H9 (cell line): ENCODE results near the gene RPS6KA4. TPM values are rescaled to one million over a fixed set of nuclear protein-coding genes. Genes with fewer than 3 reads are reported as not detected.
A peak's percentile ranks its signal among the peaks of the same experiment; 100 is the strongest.

ENCODE experiments used
- DNase-seq: peaks from one replicate; pipeline ENCODE4 v3.0.0-alpha.2; 2017
- H2AFZ ChIP-seq: one replicate; pipeline ENCODE4 v1.6.1; 2013; ENCODE audit warnings: mild to moderate bottlenecking, low read length, control low read depth, moderate library complexity
- H2AK5ac ChIP-seq: 2 replicates; pipeline ENCODE4 v1.6.1; 2013; ENCODE audit warnings: low read length, control low read depth, mixed read lengths; ENCODE audit not compliant: insufficient read length
- H2BK120ac ChIP-seq: one replicate; pipeline ENCODE4 v1.6.1; 2013; ENCODE audit warnings: low read depth, mild to moderate bottlenecking, low read length, control low read depth, inconsistent platforms; ENCODE audit not compliant: poor library complexity, severe bottlenecking
- H2BK12ac ChIP-seq: 2 replicates; pipeline ENCODE4 v1.6.1; 2013; ENCODE audit warnings: low read length, control low read depth, mixed read lengths, low read depth; ENCODE audit not compliant: insufficient read length
- H2BK15ac ChIP-seq: 2 replicates; pipeline ENCODE4 v1.6.1; 2013; ENCODE audit warnings: low read depth, low read length, control low read depth
- H2BK20ac ChIP-seq: one replicate; pipeline ENCODE4 v1.6.1; 2013; ENCODE audit warnings: low read depth, mild to moderate bottlenecking, low read length, control low read depth, inconsistent platforms; ENCODE audit not compliant: poor library complexity, severe bottlenecking
- H2BK5ac ChIP-seq: 2 replicates; pipeline ENCODE4 v1.6.1; 2013; ENCODE audit warnings: low read length, control low read depth, mixed read lengths; ENCODE audit not compliant: insufficient read length
- H3K14ac ChIP-seq: 2 replicates; pipeline ENCODE4 v1.6.1; 2013; ENCODE audit warnings: low read length, control low read depth; ENCODE audit not compliant: insufficient read depth
- H3K18ac ChIP-seq: 2 replicates; pipeline ENCODE4 v1.6.1; 2013; ENCODE audit warnings: low read depth, mild to moderate bottlenecking, mixed read lengths, low read length, control low read depth; ENCODE audit not compliant: insufficient read length
- H3K23ac ChIP-seq: 2 replicates; pipeline ENCODE4 v1.6.1; 2013; ENCODE audit warnings: low read length, control low read depth, mixed read lengths, low read depth; ENCODE audit not compliant: insufficient read length
- H3K23me2 ChIP-seq: 2 replicates; pipeline ENCODE4 v1.6.1; 2013; ENCODE audit warnings: low read depth, mild to moderate bottlenecking, mixed read lengths, low read length, control low read depth; ENCODE audit not compliant: insufficient read length, poor library complexity, severe bottlenecking
- H3K27ac ChIP-seq: 2 replicates; pipeline ENCODE4 v1.5.1; 2013; ENCODE audit warnings: low read length, control low read depth, mixed read lengths, low read depth; ENCODE audit not compliant: insufficient read length
- H3K27me3 ChIP-seq: 2 replicates; pipeline ENCODE4 v1.6.1; 2013; ENCODE audit warnings: low read length, control low read depth, inconsistent platforms; ENCODE audit not compliant: insufficient read depth
- H3K4ac ChIP-seq: 2 replicates; pipeline ENCODE4 v1.6.1; 2013; ENCODE audit warnings: low read depth, mild to moderate bottlenecking, control low read depth, inconsistent platforms, low read length, moderate library complexity
- H3K4me1 ChIP-seq: 2 replicates; pipeline ENCODE4 v1.6.1; 2013; ENCODE audit warnings: low read length, control low read depth, inconsistent platforms; ENCODE audit not compliant: insufficient read depth
- H3K4me2 ChIP-seq: 2 replicates; pipeline ENCODE4 v1.6.1; 2013; ENCODE audit warnings: low read length, control low read depth, mixed read lengths; ENCODE audit not compliant: insufficient read length, insufficient read depth
- H3K56ac ChIP-seq: 2 replicates; pipeline ENCODE4 v1.6.1; 2013; ENCODE audit warnings: low read depth, mild to moderate bottlenecking, mixed read lengths, low read length, control low read depth; ENCODE audit not compliant: insufficient read length
- H3K79me1 ChIP-seq: 2 replicates; pipeline ENCODE4 v1.6.1; 2013; ENCODE audit warnings: low read depth, mild to moderate bottlenecking, moderate library complexity, low read length, control low read depth, inconsistent platforms; ENCODE audit not compliant: insufficient read depth, poor library complexity, severe bottlenecking
- H3K79me2 ChIP-seq: 2 replicates; pipeline ENCODE4 v1.6.1; 2013; ENCODE audit warnings: low read length, control low read depth, inconsistent platforms; ENCODE audit not compliant: insufficient read depth
- H3K9ac ChIP-seq: 2 replicates; pipeline ENCODE4 v1.6.1; 2013; ENCODE audit warnings: low read length, control low read depth, mixed read lengths; ENCODE audit not compliant: insufficient read length; ENCODE audit errors: extremely low read depth
- H3K9me3 ChIP-seq: one replicate; pipeline ENCODE4 v1.6.1; 2013; ENCODE audit warnings: low read depth, low read length, inconsistent platforms; ENCODE audit not compliant: control insufficient read depth
- H3T11ph ChIP-seq: one replicate; pipeline ENCODE4 v1.6.1; 2013; ENCODE audit warnings: mild to moderate bottlenecking, low read length, control low read depth, inconsistent platforms
- H4K20me1 ChIP-seq: one replicate; pipeline ENCODE4 v1.6.1; 2013; ENCODE audit not compliant: control insufficient read depth, insufficient read length, insufficient read depth
- H4K5ac ChIP-seq: 2 replicates; pipeline ENCODE4 v1.6.1; 2013; ENCODE audit warnings: low read depth, mild to moderate bottlenecking, mixed read lengths, low read length, control low read depth; ENCODE audit not compliant: insufficient read length
- H4K8ac ChIP-seq: replicated peaks from 2 replicates; pipeline ENCODE4 v1.6.1; 2013; ENCODE audit warnings: low read length, control low read depth, mixed read lengths, low read depth; ENCODE audit not compliant: insufficient read length
- H4K91ac ChIP-seq: 2 replicates; pipeline ENCODE4 v1.6.1; 2013; ENCODE audit warnings: low read depth, mild to moderate bottlenecking, moderate library complexity, mixed read lengths, low read length, control low read depth; ENCODE audit not compliant: insufficient read length
- H3K27ac Mint-ChIP-seq, 3 experiments: 2 replicates in 2 of 3; 3 replicates in 1 of 3; pipeline ENCODE4 v1.8.0; 2020 to 2021; ENCODE audit warnings: mixed read lengths in 3 of 3, mild to moderate bottlenecking in 1 of 3, moderate library complexity in 1 of 3
- H3K27me3 Mint-ChIP-seq: 2 replicates; pipeline ENCODE4 v1.8.0; 2021; ENCODE audit warnings: low read depth, mild to moderate bottlenecking, moderate library complexity, mixed read lengths
- H3K36me3 Mint-ChIP-seq, 3 experiments: 2 replicates in 2 of 3; 3 replicates in 1 of 3; pipeline ENCODE4 v1.8.0; 2020 to 2021; ENCODE audit warnings: low read depth in 3 of 3, mixed read lengths in 3 of 3; ENCODE audit not compliant: insufficient read depth in 1 of 3
- H3K4me1 Mint-ChIP-seq, 2 experiments: 2 replicates each; pipeline ENCODE4 v1.8.0; 2020; ENCODE audit warnings: mixed read lengths in 2 of 2
- H3K4me3 Mint-ChIP-seq, 2 experiments: 2 replicates in 1 of 2; 3 replicates in 1 of 2; pipeline ENCODE4 v1.8.0; 2020 to 2021; ENCODE audit warnings: mild to moderate bottlenecking in 2 of 2, mixed read lengths in 2 of 2, moderate library complexity in 1 of 2
- H3K9me3 Mint-ChIP-seq, 2 experiments: 2 replicates in 1 of 2; 3 replicates in 1 of 2; pipeline ENCODE4 v1.8.0; 2020; ENCODE audit warnings: mild to moderate bottlenecking in 2 of 2, mixed read lengths in 2 of 2, moderate library complexity in 1 of 2
- CTCF ChIP-seq: fragments of 200-600 bp; sonication (generic); conservative IDR thresholded peaks from 3 replicates; pipeline ENCODE4 v1.8.0; 2021; ENCODE audit warnings: antibody characterized with exemption, mild to moderate bottlenecking
- WGBS: extraction: QIAGEN DNeasy Blood & Tissue Kit; methylation state at CpG from one replicate; pipeline ENCODE4 v1.1.7; 2013; ENCODE audit warnings: missing lambda C conversion rate, low lambda C conversion rate, mixed read lengths; ENCODE audit not compliant: insufficient read length; ENCODE audit errors: extremely low coverage; 5-methylcytosine and 5-hydroxymethylcytosine counted together
- total RNA-seq: library from RNA; stranded (reverse); gene quantifications from 2 replicates; pipeline ENCODE4 v1.2.1, GENCODE V29; 2021

Gene RPS6KA4
- total RNA-seq, 1 experiment from 2014 or later, result 10.8 TPM

DNA sequence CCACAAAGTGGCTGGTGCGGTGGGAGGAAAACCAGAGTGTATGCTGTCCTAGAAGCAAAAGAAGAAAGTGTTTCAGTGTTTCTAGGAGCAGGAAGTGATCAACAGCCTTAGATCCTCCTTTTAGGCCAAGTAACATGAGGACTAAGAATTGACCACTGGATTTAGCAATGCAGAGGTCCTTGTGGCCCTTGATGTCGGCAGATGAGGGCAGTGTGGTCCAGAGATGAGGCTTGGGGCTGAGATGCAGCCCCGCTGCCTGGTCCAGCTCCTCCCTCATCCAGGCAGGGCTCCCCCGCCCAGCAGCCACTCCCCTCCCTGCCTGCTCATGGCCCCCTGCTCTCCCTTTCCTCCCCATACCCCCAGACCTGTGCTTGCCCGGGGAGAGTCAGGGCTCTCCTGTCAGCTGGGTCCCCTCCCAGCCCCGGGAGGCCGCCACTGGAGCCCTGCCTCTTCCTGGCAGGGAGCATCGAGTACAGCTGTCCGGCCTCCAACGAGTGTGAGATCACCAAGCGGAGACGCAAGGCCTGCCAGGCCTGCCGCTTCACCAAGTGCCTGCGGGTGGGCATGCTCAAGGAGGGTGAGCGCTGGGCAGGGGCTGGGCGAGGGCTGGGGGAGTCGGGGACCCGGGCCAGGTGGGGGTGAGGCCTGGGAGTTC is 45.3 kb upstream of the RPS6KA4 start:
- peak overlapping the region in 1 of 3 experiments; percentile 24; a peak in 2 of 7 replicates for H3K27ac Mint-ChIP-seq

More for the DNA sequence above, 45.3 kb upstream of the RPS6KA4 start:
- no peak overlapping the region for H2BK12ac ChIP-seq
- no peak for TF ChIP-seq CTCF
- Mint-ChIP-seq H3K36me3 (peaks cover 18 to 41% (median 20%) of the 10 kb centered on the region in 3 experiments; a peak in 6 of 7 replicates), H3K27me3 (no peaks in the 10 kb centered on the region), H3K4me3 (no peak overlapping the region), H3K9me3 (no peaks in the 10 kb centered on the region), H3K4me1 (peaks cover 7 to 8% of the 10 kb centered on the region in 2 experiments)
- H2BK20ac ChIP-seq, result no peak overlapping the region
- no peaks in the 10 kb centered on the region for H3K79me1 ChIP-seq
- H3K9ac ChIP-seq, result no peak overlapping the region
- no peaks in the 10 kb centered on the region for H3K27me3 ChIP-seq
- H3K18ac ChIP-seq, result no peak overlapping the region
- H4K5ac ChIP-seq, result no peak overlapping the region
- no peak overlapping the region for H3K27ac ChIP-seq
- no peak overlapping the region for H3K14ac ChIP-seq
- H2BK5ac ChIP-seq, result no peak overlapping the region
- no peak overlapping the region for H2AFZ ChIP-seq
- no peaks in the 10 kb centered on the region for H3K9me3 ChIP-seq
- no peak overlapping the region for H3K4ac ChIP-seq
- H4K20me1 ChIP-seq, result no peaks in the 10 kb centered on the region
- H3K4me1 ChIP-seq, result no peaks in the 10 kb centered on the region
- H4K91ac ChIP-seq, result no peak overlapping the region
- no peak overlapping the region for H3K4me2 ChIP-seq
- H3T11ph ChIP-seq, result no peak overlapping the region
- no peak for DNase-seq
- no CpG with 5 or more reads among the region's 18 CpGs for WGBS
- H2BK15ac ChIP-seq, result no peak overlapping the region
- peaks cover 4% of the 10 kb centered on the region; the same call in 1 of the 2 replicates for H3K79me2 ChIP-seq
- no peak overlapping the region for H2AK5ac ChIP-seq
- H3K23ac ChIP-seq, result no peak overlapping the region
- no peak overlapping the region for H3K56ac ChIP-seq
- H3K23me2 ChIP-seq, result peaks cover 3% of the 10 kb centered on the region
- no peak overlapping the region for H2BK120ac ChIP-seq
- H4K8ac ChIP-seq, result no peak overlapping the region
